ENCODE data around the gene DHX8.

DNA sequence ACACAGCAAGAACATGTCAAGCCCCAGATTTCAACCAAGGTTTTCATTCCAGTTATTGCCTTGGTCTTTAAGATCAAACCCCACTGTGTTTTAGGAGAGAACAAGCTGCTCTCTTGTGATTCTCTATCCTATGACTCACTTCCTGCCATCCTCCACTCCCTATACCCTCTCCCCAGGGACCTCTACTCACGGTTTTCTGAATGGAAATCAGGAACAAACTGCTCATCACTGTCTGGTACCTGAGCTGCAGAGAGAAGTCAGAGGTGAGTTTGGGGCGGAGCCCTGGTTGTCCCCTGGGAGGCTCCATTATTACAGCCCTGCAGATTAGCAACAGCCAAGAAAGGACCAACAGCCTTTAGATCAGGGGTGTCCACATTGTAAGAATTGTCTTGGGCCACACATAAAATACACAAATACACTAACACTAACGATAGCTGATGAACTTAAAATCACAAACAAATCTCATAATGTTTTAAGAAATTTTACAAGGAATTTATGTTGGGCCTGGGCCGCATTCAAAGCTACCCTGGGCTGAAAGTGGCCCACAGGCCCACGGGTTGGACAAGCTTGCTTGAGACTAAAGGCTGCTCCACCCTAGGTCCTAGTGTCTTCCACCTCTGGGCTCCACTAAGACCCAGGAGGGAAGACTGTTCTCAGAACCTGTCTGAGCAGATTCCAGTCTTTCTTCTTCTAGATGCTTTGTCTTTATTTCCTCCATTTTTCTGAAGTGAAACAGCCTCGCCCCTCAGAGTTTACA lies 52.6 kb downstream of the DHX8 start:
- TF ChIP-seq, protein P1, sequence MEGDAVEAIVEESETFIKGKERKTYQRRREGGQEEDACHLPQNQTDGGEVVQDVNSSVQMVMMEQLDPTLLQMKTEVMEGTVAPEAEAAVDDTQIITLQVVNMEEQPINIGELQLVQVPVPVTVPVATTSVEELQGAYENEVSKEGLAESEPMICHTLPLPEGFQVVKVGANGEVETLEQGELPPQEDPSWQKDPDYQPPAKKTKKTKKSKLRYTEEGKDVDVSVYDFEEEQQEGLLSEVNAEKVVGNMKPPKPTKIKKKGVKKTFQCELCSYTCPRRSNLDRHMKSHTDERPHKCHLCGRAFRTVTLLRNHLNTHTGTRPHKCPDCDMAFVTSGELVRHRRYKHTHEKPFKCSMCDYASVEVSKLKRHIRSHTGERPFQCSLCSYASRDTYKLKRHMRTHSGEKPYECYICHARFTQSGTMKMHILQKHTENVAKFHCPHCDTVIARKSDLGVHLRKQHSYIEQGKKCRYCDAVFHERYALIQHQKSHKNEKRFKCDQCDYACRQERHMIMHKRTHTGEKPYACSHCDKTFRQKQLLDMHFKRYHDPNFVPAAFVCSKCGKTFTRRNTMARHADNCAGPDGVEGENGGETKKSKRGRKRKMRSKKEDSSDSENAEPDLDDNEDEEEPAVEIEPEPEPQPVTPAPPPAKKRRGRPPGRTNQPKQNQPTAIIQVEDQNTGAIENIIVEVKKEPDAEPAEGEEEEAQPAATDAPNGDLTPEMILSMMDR (conservative IDR thresholded peaks at IDR 0.05) = no peak
- no peak for TF ChIP-seq ZFX (IDR thresholded peaks at IDR 0.05)

Measured in C4-2B (cell line).